ENCODE results near the gene GRB10.

The GRB10 gene

DNA sequence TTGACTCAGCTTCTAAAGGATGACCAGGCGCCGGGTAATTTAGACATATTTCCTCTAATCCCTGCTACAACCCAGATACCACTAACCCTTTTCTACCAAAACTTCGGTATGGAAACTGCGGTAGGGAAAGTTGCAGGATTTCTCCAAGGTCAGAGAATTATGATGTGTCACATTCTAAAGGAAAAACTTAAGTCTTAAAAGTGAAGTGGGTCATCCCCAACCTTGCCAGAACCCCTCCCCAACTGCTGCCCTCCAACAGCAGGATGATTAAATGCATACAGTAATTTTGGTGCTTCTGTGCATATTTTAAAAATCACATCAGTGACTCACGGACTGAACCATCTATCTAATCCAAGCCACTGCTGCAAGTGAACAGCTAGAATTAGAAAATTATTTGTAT is 52.7 kb downstream of the GRB10 start:
- no peak for FAIRE-seq
- DNase-seq (ENCODE audit: insufficient read length, low spot score) = no peak
- TF ChIP-seq SPI1 (IDR thresholded peaks at IDR 0.05; ENCODE audit: low read depth, low read length) = no peak
- TF ChIP-seq POU2F2 (IDR thresholded peaks at IDR 0.05; ENCODE audit: low read depth, low read length) = no peak
- no peak for TF ChIP-seq POLR2AphosphoS5 (IDR thresholded peaks at IDR 0.05; ENCODE audit: low read depth, low read length)
- TF ChIP-seq PAX5 (IDR thresholded peaks at IDR 0.05; ENCODE audit: insufficient read depth, low read length, severe bottlenecking) = no peak
- no peak for TF ChIP-seq TAF1 (IDR thresholded peaks at IDR 0.05; ENCODE audit: low read depth, low read length)
- no peak for TF ChIP-seq POLR2A (IDR thresholded peaks at IDR 0.05; ENCODE audit: low read depth, low read length)

DNA sequence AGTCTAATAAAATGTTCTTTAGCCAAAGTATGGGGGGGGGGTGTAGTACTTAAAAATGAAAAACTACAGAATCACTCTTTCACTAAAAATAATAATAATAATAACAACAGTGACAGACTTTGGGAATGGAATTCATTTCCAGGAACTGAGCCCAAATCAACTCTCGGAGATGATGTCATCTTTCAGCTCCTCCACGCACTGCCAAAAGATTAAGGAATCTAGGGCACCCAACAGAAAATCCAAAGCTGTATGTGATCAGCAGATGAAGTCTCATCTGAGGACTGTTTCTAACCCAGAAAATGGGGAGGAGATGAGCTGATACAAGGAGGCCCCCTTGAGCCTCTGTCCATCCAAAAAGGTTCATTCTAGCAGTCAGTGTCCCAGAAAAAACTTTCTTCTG is 54.5 kb downstream of the GRB10 start:
- DNase-seq (ENCODE audit: insufficient read length, low spot score) (no peak), FAIRE-seq (no peak)
- no peak for TF ChIP-seq SPI1 (IDR thresholded peaks at IDR 0.05; ENCODE audit: low read depth, low read length)
- no peak for TF ChIP-seq POLR2A (IDR thresholded peaks at IDR 0.05; ENCODE audit: low read depth, low read length)
- TF ChIP-seq PAX5 (IDR thresholded peaks at IDR 0.05; ENCODE audit: insufficient read depth, low read length, severe bottlenecking) = no peak
- no peak for TF ChIP-seq POLR2AphosphoS5 (IDR thresholded peaks at IDR 0.05; ENCODE audit: low read depth, low read length)
- no peak for TF ChIP-seq POU2F2 (IDR thresholded peaks at IDR 0.05; ENCODE audit: low read depth, low read length)
- no peak for TF ChIP-seq TAF1 (IDR thresholded peaks at IDR 0.05; ENCODE audit: low read depth, low read length)

DNA sequence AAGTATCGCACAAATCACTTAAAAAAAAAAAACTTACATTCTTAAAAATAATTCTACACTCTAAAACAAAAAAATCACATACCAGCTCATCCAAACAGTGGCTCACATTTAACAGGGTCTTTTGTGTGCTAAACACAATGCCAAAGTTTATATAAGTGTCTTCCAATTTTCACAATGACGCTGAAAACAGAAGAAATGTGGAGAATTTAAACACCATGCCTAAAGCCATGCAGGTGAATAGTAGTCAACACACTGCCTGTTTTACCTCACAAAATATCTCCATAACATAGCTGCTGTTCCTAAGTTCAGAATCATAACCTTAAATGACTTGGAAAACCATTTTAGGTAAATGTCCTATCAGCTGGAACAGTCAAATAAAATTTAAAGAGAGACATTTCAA is 55.0 kb downstream of the GRB10 start:
- no peak for TF ChIP-seq POU2F2 (IDR thresholded peaks at IDR 0.05; ENCODE audit: low read depth, low read length)
- TF ChIP-seq POLR2AphosphoS5 (IDR thresholded peaks at IDR 0.05; ENCODE audit: low read depth, low read length) = no peak
- TF ChIP-seq TAF1 (IDR thresholded peaks at IDR 0.05; ENCODE audit: low read depth, low read length) = no peak
- no peak for TF ChIP-seq POLR2A (IDR thresholded peaks at IDR 0.05; ENCODE audit: low read depth, low read length)
- no peak for TF ChIP-seq SPI1 (IDR thresholded peaks at IDR 0.05; ENCODE audit: low read depth, low read length)
- TF ChIP-seq PAX5 (IDR thresholded peaks at IDR 0.05; ENCODE audit: insufficient read depth, low read length, severe bottlenecking) = no peak
- FAIRE-seq (no peak), DNase-seq (ENCODE audit: insufficient read length, low spot score) (no peak)

DNA sequence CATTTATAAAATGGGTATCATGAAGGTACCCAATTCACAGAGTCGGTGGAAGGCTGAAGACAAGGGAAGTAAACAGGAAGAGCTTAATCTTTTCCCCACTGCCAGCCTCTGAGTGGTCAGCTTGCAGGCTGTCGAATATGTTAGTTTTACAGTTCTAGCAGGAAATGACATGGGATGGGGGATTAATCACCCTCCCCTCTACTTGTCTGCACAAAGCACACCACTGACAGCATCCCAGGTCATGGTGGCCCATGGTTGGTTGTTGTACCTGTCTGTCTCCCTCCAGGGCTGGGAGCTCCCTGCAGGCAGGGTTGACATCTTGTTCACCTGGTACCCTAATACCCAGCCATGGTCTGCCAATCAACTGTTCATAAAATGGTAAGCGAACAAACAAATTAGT is 55.6 kb downstream of the GRB10 start:
- FAIRE-seq = no peak
- no peak for DNase-seq (ENCODE audit: insufficient read length, low spot score)
- no peak for TF ChIP-seq POLR2A (IDR thresholded peaks at IDR 0.05; ENCODE audit: low read depth, low read length)
- TF ChIP-seq POLR2AphosphoS5 (IDR thresholded peaks at IDR 0.05; ENCODE audit: low read depth, low read length) = no peak
- no peak for TF ChIP-seq SPI1 (IDR thresholded peaks at IDR 0.05; ENCODE audit: low read depth, low read length)
- TF ChIP-seq PAX5 (IDR thresholded peaks at IDR 0.05; ENCODE audit: insufficient read depth, low read length, severe bottlenecking) = no peak
- TF ChIP-seq TAF1 (IDR thresholded peaks at IDR 0.05; ENCODE audit: low read depth, low read length) = no peak
- TF ChIP-seq POU2F2 (IDR thresholded peaks at IDR 0.05; ENCODE audit: low read depth, low read length) = no peak

DNA sequence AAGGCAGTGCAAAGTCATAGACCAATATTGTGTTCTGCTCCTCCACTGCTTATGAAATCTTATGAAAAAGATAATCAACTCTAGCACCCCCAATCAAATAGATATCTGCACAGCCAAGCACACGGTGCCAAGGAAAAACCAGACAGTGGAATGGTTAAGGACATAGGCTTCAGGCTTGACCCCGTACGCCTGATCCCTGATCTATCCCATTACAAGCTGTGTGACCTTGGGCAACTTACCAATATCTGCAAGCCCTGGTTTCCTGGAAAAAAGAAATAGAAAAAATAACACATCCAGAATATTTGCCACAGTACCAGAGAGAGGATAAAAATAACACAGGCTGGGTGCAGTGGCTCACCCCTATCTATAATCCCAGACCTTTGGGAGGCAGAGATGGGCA is 56.9 kb downstream of the GRB10 start:
- DNase-seq (ENCODE audit: insufficient read length, low spot score) = no peak
- FAIRE-seq = no peak
- TF ChIP-seq POU2F2 (IDR thresholded peaks at IDR 0.05; ENCODE audit: low read depth, low read length) = no peak
- TF ChIP-seq POLR2AphosphoS5 (IDR thresholded peaks at IDR 0.05; ENCODE audit: low read depth, low read length) = no peak

DNA sequence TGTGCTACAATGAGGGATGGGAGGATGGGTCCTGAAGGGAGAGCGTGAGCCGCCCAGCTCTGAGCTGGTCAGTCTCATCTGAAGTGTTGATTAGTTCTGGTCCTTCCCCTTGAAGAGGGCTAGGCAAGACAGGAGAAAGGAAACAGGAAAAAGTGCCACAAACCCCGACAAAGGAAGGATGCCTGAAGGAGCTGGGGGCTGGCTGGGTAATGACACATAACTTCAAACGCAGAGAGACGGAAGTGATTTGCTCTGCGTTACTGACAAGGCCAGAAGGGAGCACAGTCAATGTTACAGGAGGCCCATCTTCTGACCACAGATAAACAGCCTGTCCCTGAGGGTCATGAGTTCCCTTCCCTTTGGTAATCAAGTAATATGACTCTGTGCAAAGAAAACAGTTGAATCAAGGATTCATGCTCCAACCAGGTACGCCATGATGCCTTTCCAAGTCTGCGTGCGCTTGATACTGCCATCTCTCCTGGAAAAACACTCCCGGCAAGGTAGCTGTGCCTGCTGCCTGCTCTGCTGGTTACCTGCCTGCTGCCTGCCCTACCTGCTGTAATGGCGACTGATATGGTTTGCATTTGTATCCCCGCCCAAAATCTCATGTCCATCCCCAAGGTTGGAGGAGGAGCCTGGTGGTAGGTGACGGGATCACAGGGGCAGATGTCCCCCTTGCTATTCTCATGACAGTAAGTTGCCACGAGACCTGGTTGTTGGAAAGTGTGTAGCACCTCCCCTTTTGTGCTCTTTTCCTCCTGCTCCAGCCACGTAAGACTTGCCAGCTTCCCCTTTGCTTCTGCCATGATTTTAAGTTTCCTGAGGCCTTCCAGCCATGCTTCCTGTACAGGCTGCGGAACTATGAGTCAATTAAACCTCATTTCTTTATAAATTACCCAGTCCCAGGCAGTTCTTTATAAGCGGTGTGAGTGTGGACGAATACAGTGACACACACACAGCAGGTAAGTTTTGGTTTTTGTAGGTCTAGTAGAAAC is 57.9 kb downstream of the GRB10 start:
- FAIRE-seq (no peak), DNase-seq (ENCODE audit: insufficient read length, low spot score) (no peak)
- TF ChIP-seq POLR2AphosphoS5 (IDR thresholded peaks at IDR 0.05; ENCODE audit: low read depth, low read length) (no peak), SPI1 (IDR thresholded peaks at IDR 0.05; ENCODE audit: low read depth, low read length) (no peak), PAX5 (IDR thresholded peaks at IDR 0.05; ENCODE audit: insufficient read depth, low read length, severe bottlenecking) (no peak), POU2F2 (IDR thresholded peaks at IDR 0.05; ENCODE audit: low read depth, low read length) (no peak), TAF1 (IDR thresholded peaks at IDR 0.05; ENCODE audit: low read depth, low read length) (no peak), POLR2A (IDR thresholded peaks at IDR 0.05; ENCODE audit: low read depth, low read length) (no peak)

DNA sequence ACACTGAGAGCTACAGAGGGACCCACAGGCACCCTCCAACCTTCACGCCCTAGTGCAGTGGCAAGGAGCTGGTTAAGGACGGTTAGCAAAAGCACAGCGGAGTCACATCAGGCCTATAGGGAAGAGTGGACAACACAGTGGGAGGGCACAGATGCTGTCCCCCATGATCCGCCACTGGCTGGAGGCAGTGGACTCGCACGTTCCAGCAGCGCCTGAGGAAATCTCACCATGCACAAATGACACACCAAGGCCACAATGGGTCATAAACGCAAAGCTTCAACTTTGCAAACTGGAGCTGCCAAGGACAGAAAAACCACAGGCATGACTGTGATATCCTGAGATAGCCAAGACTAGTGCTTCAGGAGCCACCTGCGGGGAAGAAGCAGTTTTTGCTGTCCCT is 58.8 kb downstream of the GRB10 start:
- no peak for DNase-seq (ENCODE audit: insufficient read length, low spot score)
- FAIRE-seq = no peak
- TF ChIP-seq POU2F2 (IDR thresholded peaks at IDR 0.05; ENCODE audit: low read depth, low read length) (no peak), PAX5 (IDR thresholded peaks at IDR 0.05; ENCODE audit: insufficient read depth, low read length, severe bottlenecking) (no peak), TAF1 (IDR thresholded peaks at IDR 0.05; ENCODE audit: low read depth, low read length) (no peak), POLR2AphosphoS5 (IDR thresholded peaks at IDR 0.05; ENCODE audit: low read depth, low read length) (no peak), SPI1 (IDR thresholded peaks at IDR 0.05; ENCODE audit: low read depth, low read length) (no peak), POLR2A (IDR thresholded peaks at IDR 0.05; ENCODE audit: low read depth, low read length) (no peak)

DNA sequence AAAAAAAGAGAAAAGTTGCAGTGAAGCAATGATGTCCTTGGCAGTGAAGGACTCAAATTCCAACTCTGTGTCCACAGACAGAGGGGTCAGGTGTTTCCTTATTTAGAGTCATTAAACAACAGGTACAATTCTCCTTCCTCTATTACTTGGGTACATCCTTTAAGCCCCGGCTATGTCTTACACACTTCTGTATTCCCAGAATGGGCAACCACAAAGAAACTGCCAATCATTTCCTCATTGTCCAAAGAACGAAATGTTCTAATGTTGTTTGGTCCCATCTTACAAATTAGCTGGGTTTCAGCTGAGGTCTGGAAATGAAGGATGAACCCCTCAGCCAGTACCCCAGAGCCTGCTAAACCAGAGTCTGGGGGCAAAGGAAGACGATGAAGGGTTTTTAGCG is 59.5 kb downstream of the GRB10 start:
- no peak for FAIRE-seq
- TF ChIP-seq PAX5 (IDR thresholded peaks at IDR 0.05; ENCODE audit: insufficient read depth, low read length, severe bottlenecking) = no peak
- TF ChIP-seq SPI1 (IDR thresholded peaks at IDR 0.05; ENCODE audit: low read depth, low read length) = no peak
- no peak for TF ChIP-seq TAF1 (IDR thresholded peaks at IDR 0.05; ENCODE audit: low read depth, low read length)
- no peak for TF ChIP-seq POLR2AphosphoS5 (IDR thresholded peaks at IDR 0.05; ENCODE audit: low read depth, low read length)
- no peak for TF ChIP-seq POLR2A (IDR thresholded peaks at IDR 0.05; ENCODE audit: low read depth, low read length)
- DNase-seq (ENCODE audit: insufficient read length, low spot score) = no peak

DNA sequence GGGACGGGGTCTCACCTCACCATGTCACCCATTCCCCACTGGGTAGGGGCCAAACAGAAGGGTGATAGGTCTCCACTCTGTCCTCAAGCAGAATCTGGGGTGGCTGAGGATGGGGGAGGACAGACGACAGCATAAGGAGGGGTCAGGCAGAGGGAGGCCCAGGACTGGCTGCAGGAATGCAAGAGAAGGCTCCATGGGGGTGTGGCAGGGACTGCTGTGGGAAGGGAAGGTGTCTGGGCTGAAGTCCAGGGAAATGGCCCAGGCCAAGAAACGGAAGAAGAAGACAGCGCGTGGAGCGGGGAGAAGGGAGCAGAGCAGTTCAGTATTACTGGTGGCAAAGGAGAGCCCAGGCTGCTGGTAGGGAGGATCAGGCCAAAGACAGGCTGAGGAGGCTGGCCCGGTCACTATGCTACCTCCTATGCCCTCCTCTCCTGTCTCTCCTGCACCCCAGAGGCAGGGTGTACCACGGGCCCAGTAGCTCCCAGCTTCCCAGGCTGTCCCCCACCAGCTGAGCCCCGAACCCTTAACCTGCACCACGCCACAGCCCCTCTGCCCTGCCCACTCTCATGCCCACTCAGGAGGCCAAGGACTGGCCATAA is 60.9 kb downstream of the GRB10 start:
- TF ChIP-seq SPI1 (IDR thresholded peaks at IDR 0.05; ENCODE audit: low read depth, low read length) (no peak), TAF1 (IDR thresholded peaks at IDR 0.05; ENCODE audit: low read depth, low read length) (no peak), POU2F2 (IDR thresholded peaks at IDR 0.05; ENCODE audit: low read depth, low read length) (no peak), PAX5 (IDR thresholded peaks at IDR 0.05; ENCODE audit: insufficient read depth, low read length, severe bottlenecking) (no peak), POLR2AphosphoS5 (IDR thresholded peaks at IDR 0.05; ENCODE audit: low read depth, low read length) (no peak), POLR2A (IDR thresholded peaks at IDR 0.05; ENCODE audit: low read depth, low read length) (no peak)
- DNase-seq (ENCODE audit: insufficient read length, low spot score) (no peak), FAIRE-seq (no peak)

Data from GM12891 (cell line).